ENCODE results near the gene CAMTA1. TPM values are rescaled to one million over a fixed set of nuclear protein-coding genes. Genes with fewer than 3 reads are reported as not detected.

CAMTA1 gene
- total and polyA plus RNA-seq, 8 donors = 42.8 to 213 (median 118) TPM

- H3K27me3 ChIP-seq = peaks cover 0 to 3% (median 0%) of the 10 kb centered on the region in 3 donors
- peak overlapping the region in 1 of 5 donors; percentile 32 for H3K27ac ChIP-seq
- H3K9me3 ChIP-seq = peaks cover 0 to 7% (median 0%) of the 10 kb centered on the region in 4 donors
- intact Hi-C loops (cut with DNase I; ENCODE audit: low total_unique reads) = no loop called here
- TF ChIP-seq POLR2AphosphoS5 (IDR thresholded peaks at IDR 0.05) = no peak
- TF ChIP-seq CTCF (IDR thresholded peaks at IDR 0.05) = no peak
- TF ChIP-seq POLR2A (IDR thresholded peaks at IDR 0.05) = no peak
- no peak for TF ChIP-seq EP300 (IDR thresholded peaks at IDR 0.05)
- WGBS, 5 donors = 64 to 72% (median 72%) methylated on average over 11 to 16 of the region's 16 CpGs
- H3K4me3 ChIP-seq = no peak overlapping the region
- no peak for DNase-seq
- no peaks in the 10 kb centered on the region for H3K36me3 ChIP-seq
- peaks cover 5 to 46% (median 16%) of the 10 kb centered on the region in 4 donors for H3K4me1 ChIP-seq
These were observed 508.7 kb downstream of the CAMTA1 start for GRCh38 chr1:7293702-7294629.

- H3K36me3 ChIP-seq = no peaks in the 10 kb centered on the region
- intact Hi-C loops (cut with DNase I; ENCODE audit: low total_unique reads) = no loop called here
- no peak for DNase-seq
- TF ChIP-seq POLR2AphosphoS5 (IDR thresholded peaks at IDR 0.05) (no peak), POLR2A (IDR thresholded peaks at IDR 0.05) (no peak), EP300 (IDR thresholded peaks at IDR 0.05) (no peak), CTCF (IDR thresholded peaks at IDR 0.05) (no peak)
- 84 to 89% (median 85%) methylated on average over 7 of the region's 7 CpGs for WGBS, 5 donors
- peaks cover 0 to 7% (median 0%) of the 10 kb centered on the region in 4 donors for H3K9me3 ChIP-seq
- no peak overlapping the region for H3K27ac ChIP-seq
- H3K4me1 ChIP-seq = peaks cover 8 to 53% (median 19%) of the 10 kb centered on the region in 4 donors
- no peak overlapping the region for H3K4me3 ChIP-seq
- H3K27me3 ChIP-seq = peaks cover 0 to 3% (median 0%) of the 10 kb centered on the region in 3 donors
These were observed 509.4 kb downstream of the CAMTA1 start for GRCh38 chr1:7294636-7295035.

- 83 to 90% (median 88%) methylated on average over 6 of the region's 6 CpGs for WGBS, 5 donors
- intact Hi-C loops (cut with DNase I; ENCODE audit: low total_unique reads) = no loop called here
- H3K36me3 ChIP-seq = no peaks in the 10 kb centered on the region
- peaks cover 0 to 3% (median 0%) of the 10 kb centered on the region in 3 donors for H3K27me3 ChIP-seq
- H3K27ac ChIP-seq = no peak overlapping the region
- H3K9me3 ChIP-seq = peaks cover 0 to 7% (median 0%) of the 10 kb centered on the region in 4 donors
- TF ChIP-seq CTCF (IDR thresholded peaks at IDR 0.05) (no peak), POLR2A (IDR thresholded peaks at IDR 0.05) (no peak), EP300 (IDR thresholded peaks at IDR 0.05) (no peak), POLR2AphosphoS5 (IDR thresholded peaks at IDR 0.05) (no peak)
- H3K4me1 ChIP-seq = peaks cover 8 to 63% (median 24%) of the 10 kb centered on the region in 4 donors
- DNase-seq = no peak
- no peak overlapping the region for H3K4me3 ChIP-seq
These were observed 510.7 kb downstream of the CAMTA1 start for GRCh38 chr1:7295946-7296345.

GRCh38 chr1:7296968-7297367, 511.7 kb downstream of the CAMTA1 start:
- peaks cover 0 to 7% (median 0%) of the 10 kb centered on the region in 4 donors for H3K9me3 ChIP-seq
- no peak for TF ChIP-seq POLR2AphosphoS5 (IDR thresholded peaks at IDR 0.05)
- H3K36me3 ChIP-seq = no peaks in the 10 kb centered on the region
- peaks cover 0 to 3% (median 0%) of the 10 kb centered on the region in 3 donors for H3K27me3 ChIP-seq
- DNase-seq = no peak
- H3K27ac ChIP-seq = no peak overlapping the region
- peaks cover 8 to 56% (median 19%) of the 10 kb centered on the region in 4 donors for H3K4me1 ChIP-seq
- no peak overlapping the region for H3K4me3 ChIP-seq
- intact Hi-C loops (cut with DNase I; ENCODE audit: low total_unique reads) = no loop called here

All from stomach (tissue), 9 donors.